PC-9 (cell line): ENCODE data around the gene UCP2.

Source experiments
- EZH2 ChIP-seq: fragments of 200-600 bp; sonication (generic); IDR thresholded peaks from 2 replicates; pipeline ENCODE4 v1.8.0; 2017; ENCODE audit warnings: antibody characterized with exemption, low read depth
- TF ChIP-seq, protein P1 (sequence below): fragments of 200-600 bp; sonication (generic); conservative IDR thresholded peaks from 2 replicates; pipeline ENCODE4 v1.6.1; 2017; ENCODE audit warnings: mixed run types, antibody characterized with exemption, mild to moderate bottlenecking, moderate library complexity

GRCh38 chr11:73968356-73968966, 14.2 kb downstream of the UCP2 start:
- TF ChIP-seq, protein P1, sequence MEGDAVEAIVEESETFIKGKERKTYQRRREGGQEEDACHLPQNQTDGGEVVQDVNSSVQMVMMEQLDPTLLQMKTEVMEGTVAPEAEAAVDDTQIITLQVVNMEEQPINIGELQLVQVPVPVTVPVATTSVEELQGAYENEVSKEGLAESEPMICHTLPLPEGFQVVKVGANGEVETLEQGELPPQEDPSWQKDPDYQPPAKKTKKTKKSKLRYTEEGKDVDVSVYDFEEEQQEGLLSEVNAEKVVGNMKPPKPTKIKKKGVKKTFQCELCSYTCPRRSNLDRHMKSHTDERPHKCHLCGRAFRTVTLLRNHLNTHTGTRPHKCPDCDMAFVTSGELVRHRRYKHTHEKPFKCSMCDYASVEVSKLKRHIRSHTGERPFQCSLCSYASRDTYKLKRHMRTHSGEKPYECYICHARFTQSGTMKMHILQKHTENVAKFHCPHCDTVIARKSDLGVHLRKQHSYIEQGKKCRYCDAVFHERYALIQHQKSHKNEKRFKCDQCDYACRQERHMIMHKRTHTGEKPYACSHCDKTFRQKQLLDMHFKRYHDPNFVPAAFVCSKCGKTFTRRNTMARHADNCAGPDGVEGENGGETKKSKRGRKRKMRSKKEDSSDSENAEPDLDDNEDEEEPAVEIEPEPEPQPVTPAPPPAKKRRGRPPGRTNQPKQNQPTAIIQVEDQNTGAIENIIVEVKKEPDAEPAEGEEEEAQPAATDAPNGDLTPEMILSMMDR = no peak
- TF ChIP-seq EZH2 = no peak
